ENCODE measurements around the gene CNDP2.
A peak's percentile ranks its signal among the peaks of the same experiment; 100 is the strongest.
"Not testable (repeated sequence)": the region's sequence is repeated elsewhere in the genome, so short reads cannot be mapped to it uniquely, and the experiment has no call there.

Gene CNDP2

GRCh38 chr18:74473976-74474640 is 22.1 kb upstream of the CNDP2 start:
- no peak for DNase-seq

GRCh38 chr18:74476140-74476539 is 20.0 kb upstream of the CNDP2 start:
- DNase-seq = no peak

GRCh38 chr18:74477771-74478170 is 18.4 kb upstream of the CNDP2 start:
- DNase-seq = no peak

GRCh38 chr18:74478316-74478715 is 17.8 kb upstream of the CNDP2 start:
- DNase-seq = no peak

GRCh38 chr18:74478880-74479279 is 17.3 kb upstream of the CNDP2 start:
- DNase-seq = no peak

- DNase-seq = no peak
Observed at GRCh38 chr18:74479486-74480148, 16.5 kb upstream of the CNDP2 start.

- DNase-seq = no peak
Observed at GRCh38 chr18:74480149-74480651, 16.0 kb upstream of the CNDP2 start.

GRCh38 chr18:74482697-74483096 is 13.5 kb upstream of the CNDP2 start:
- DNase-seq = no peak

GRCh38 chr18:74486119-74486849 is 9.9 kb upstream of the CNDP2 start:
- DNase-seq = no peak

GRCh38 chr18:74488354-74488753 is 7.8 kb upstream of the CNDP2 start:
- DNase-seq = no peak

GRCh38 chr18:74488864-74489263 is 7.3 kb upstream of the CNDP2 start:
- no peak for DNase-seq

GRCh38 chr18:74489676-74490075 is 6.5 kb upstream of the CNDP2 start:
- no peak for DNase-seq

- no peak for DNase-seq
Observed at GRCh38 chr18:74492259-74492658, 3.9 kb upstream of the CNDP2 start.

- peak; percentile 52 for DNase-seq
Observed at GRCh38 chr18:74493689-74494088, 2.5 kb upstream of the CNDP2 start.

GRCh38 chr18:74494514-74494913 is 1.6 kb upstream of the CNDP2 start:
- DNase-seq = no peak

GRCh38 chr18:74496508-74497323 is 553 bp downstream of the CNDP2 start:
- DNase-seq = peak; percentile 40

GRCh38 chr18:74497324-74497676 is 1.1 kb downstream of the CNDP2 start:
- no peak for DNase-seq

GRCh38 chr18:74497778-74498177 is 1.6 kb downstream of the CNDP2 start:
- DNase-seq = no peak

- peak; percentile 86 for DNase-seq
Observed at GRCh38 chr18:74498712-74499627, 2.8 kb downstream of the CNDP2 start.

GRCh38 chr18:74499633-74500032 is 3.5 kb downstream of the CNDP2 start:
- peak; percentile 47 for DNase-seq

GRCh38 chr18:74500372-74500771 is 4.2 kb downstream of the CNDP2 start:
- DNase-seq = no peak

- not testable (repeated sequence) for DNase-seq
Observed at GRCh38 chr18:74500774-74501173, 4.6 kb downstream of the CNDP2 start.

Data from stimulated activated CD4-positive, alpha-beta T cell treated with anti-CD3 and anti-CD28 coated beads, Interleukin-1b, Interleukin-23, amount 100 ng/mL, for 48 hours (primary cell).